WTC11 (cell line): ENCODE measurements around the gene CHD6.

Experiments
- CTCF ChIP-seq: fragments of 200-600 bp; IDR thresholded peaks from 2 replicates; pipeline ENCODE4 v1.8.0; 2022; ENCODE audit warnings: antibody characterized with exemption
- HMGA2 ChIP-seq: fragments of 250-450 bp; sonication (Bioruptor Pico); IDR thresholded peaks from 2 replicates; pipeline ENCODE4 v1.4.0; 2021; ENCODE audit warnings: mild to moderate bottlenecking, moderate library complexity
- HMGXB4 ChIP-seq: sonication (generic); formaldehyde crosslinking; IDR thresholded peaks from 2 replicates; pipeline ENCODE4 v1.8.1; 2023; ENCODE audit warnings: mild to moderate bottlenecking, moderate library complexity, missing genetic modification reagents
- NR1H2 ChIP-seq: sonication (generic); formaldehyde crosslinking; IDR thresholded peaks from 2 replicates; pipeline ENCODE4 v1.9.0; 2021; ENCODE audit warnings: mild to moderate bottlenecking, moderate library complexity, missing genetic modification reagents
- NR2C2 ChIP-seq: sonication (generic); formaldehyde crosslinking; IDR thresholded peaks from 2 replicates; pipeline ENCODE4 v1.8.0; 2022; ENCODE audit warnings: mild to moderate bottlenecking, missing genetic modification reagents
- USF2 ChIP-seq: sonication (generic); formaldehyde crosslinking; IDR thresholded peaks from 2 replicates; pipeline ENCODE4 v1.8.1; 2023; ENCODE audit warnings: mild to moderate bottlenecking, missing genetic modification reagents, moderate library complexity
- ZNF121 ChIP-seq: sonication (generic); formaldehyde crosslinking; IDR thresholded peaks from 2 replicates; pipeline ENCODE4 v1.8.0; 2023; ENCODE audit warnings: missing genetic modification reagents

- no peak for TF ChIP-seq USF2 (CRISPR knock-in tag)
- TF ChIP-seq NR1H2 = no peak
- no peak for TF ChIP-seq CTCF
- TF ChIP-seq ZNF121 (CRISPR knock-in tag) = no peak
- TF ChIP-seq HMGXB4 (CRISPR knock-in tag) = no peak
- no peak for TF ChIP-seq NR2C2 (CRISPR knock-in tag)
- TF ChIP-seq HMGA2 (CRISPR knock-in tag) = no peak
Measured at GRCh38 chr20:41456351-41456750, 161.8 kb downstream of the CHD6 start.
